BLaER1 treated with 17β-estradiol and CSF1 and Interleukin-3, amounts not matched to agents 10 nM and 100 nM (cell line): ENCODE data around the gene SMTNL2.
"Not testable (repeated sequence)": the region's sequence is repeated elsewhere in the genome, so short reads cannot be mapped to it uniquely, and the experiment has no call there.

Experiments
- H3K27ac ChIP-seq, 11 experiments: shearing (Covaris generic); formaldehyde crosslinking; 2 replicates each; pipeline ENCODE4 v1.8.1; 2022
- H3K27me3 ChIP-seq, 11 experiments: shearing (Covaris generic); formaldehyde crosslinking; 2 replicates each; pipeline ENCODE4 v1.8.1; 2022
- H3K36me3 ChIP-seq, 11 experiments: shearing (Covaris generic); formaldehyde crosslinking; 2 replicates each; pipeline ENCODE4 v1.8.1; 2022
- H3K4me1 ChIP-seq, 10 experiments: shearing (Covaris generic); formaldehyde crosslinking; 2 replicates each; pipeline ENCODE4 v1.8.1; 2022
- H3K4me2 ChIP-seq, 11 experiments: shearing (Covaris generic); formaldehyde crosslinking; 2 replicates each; pipeline ENCODE4 v1.8.1; 2022
- H3K4me3 ChIP-seq, 10 experiments: shearing (Covaris generic); formaldehyde crosslinking; 2 replicates each; pipeline ENCODE4 v1.8.1; 2022
- H3K9ac ChIP-seq, 11 experiments: shearing (Covaris generic); formaldehyde crosslinking; 2 replicates each; pipeline ENCODE4 v1.8.1; 2022
- H3K9me3 ChIP-seq, 11 experiments: shearing (Covaris generic); formaldehyde crosslinking; replicated peaks in 1 of 11; 2 replicates each; pipeline ENCODE4 v1.8.1; 2022
- H4K20me1 ChIP-seq, 11 experiments: shearing (Covaris generic); formaldehyde crosslinking; 2 replicates each; pipeline ENCODE4 v1.8.1; 2022
- Cebpa-rat ChIP-seq, 11 experiments: shearing (Covaris generic); IDR thresholded peaks; 2 replicates each; pipeline ENCODE4 v1.8.1; 2022

SMTNL2 gene

GRCh38 chr17:4588391-4588790, 4.1 kb downstream of the SMTNL2 start:
- Histone ChIP-seq H3K4me2 (peak overlapping the region; percentile 77 to 98 (median 92)), H3K9ac (peak overlapping the region; percentile 14 to 71 (median 64); a peak in 19 of 22 replicates), H3K27me3 (peaks cover 34 to 42% (median 38%) of the 10 kb centered on the region in 11 experiments), H3K36me3 (no peaks in the 10 kb centered on the region), H3K27ac (peak overlapping the region in 10 of 11 experiments; percentile 47 to 74 (median 64); a peak in 21 of 22 replicates), H3K4me1 (peaks cover 47 to 80% (median 66%) of the 10 kb centered on the region in 10 experiments), H3K9me3 (no peaks in the 10 kb centered on the region), H3K4me3 (peak overlapping the region in 9 of 10 experiments; percentile 6 to 60 (median 46); a peak in 17 of 20 replicates), H4K20me1 (peaks cover 0 to 20% (median 5%) of the 10 kb centered on the region in 11 experiments; a peak in 8 of 22 replicates)
- TF ChIP-seq Cebpa-rat (IDR thresholded peaks at IDR 0.05): no peak

GRCh38 chr17:4588898-4589625, 4.7 kb downstream of the SMTNL2 start:
- Histone ChIP-seq H3K36me3 (no peaks in the 10 kb centered on the region), H3K27ac (peak overlapping the region in 8 of 11 experiments; percentile 60 to 74 (median 66); a peak in 14 of 22 replicates), H3K4me3 (peak overlapping the region in 6 of 10 experiments; percentile 19 to 60 (median 46); a peak in 5 of 20 replicates), H3K4me1 (peaks cover 41 to 73% (median 60%) of the 10 kb centered on the region in 10 experiments), H4K20me1 (peaks cover 0 to 13% (median 2%) of the 10 kb centered on the region in 11 experiments; a peak in 8 of 22 replicates), H3K27me3 (peaks cover 27 to 35% (median 32%) of the 10 kb centered on the region in 11 experiments), H3K9ac (peak overlapping the region in 7 of 11 experiments; percentile 48 to 71 (median 66); a peak in 10 of 22 replicates), H3K9me3 (no peaks in the 10 kb centered on the region), H3K4me2 (peak overlapping the region; percentile 77 to 98 (median 92))
- TF ChIP-seq Cebpa-rat (IDR thresholded peaks at IDR 0.05): no peak

- H3K4me3 ChIP-seq, H3K9me3 ChIP-seq, H3K36me3 ChIP-seq, H3K9ac ChIP-seq, H4K20me1 ChIP-seq: not testable (repeated sequence)
- H3K4me1 ChIP-seq: peaks cover 35 to 71% (median 55%) of the 10 kb centered on the region in 10 experiments
- H3K27me3 ChIP-seq: peaks cover 17 to 25% (median 22%) of the 10 kb centered on the region in 11 experiments
- peak overlapping the region in 3 of 11 experiments; percentile 32 to 45 (median 32); a peak in 3 of 22 replicates for H3K27ac ChIP-seq
- peak overlapping the region in 9 of 11 experiments; percentile 11 to 57 (median 32); a peak in 13 of 22 replicates for H3K4me2 ChIP-seq
Observed at GRCh38 chr17:4590042-4590441, 5.7 kb downstream of the SMTNL2 start.

- Histone ChIP-seq H3K4me3 (no peak overlapping the region), H3K36me3 (no peaks in the 10 kb centered on the region), H3K4me1 (peaks cover 41 to 78% (median 62%) of the 10 kb centered on the region in 10 experiments), H4K20me1 (no peaks in the 10 kb centered on the region), H3K4me2 (peak overlapping the region; percentile 11 to 75 (median 48); a peak in 13 of 22 replicates), H3K9me3 (no peaks in the 10 kb centered on the region), H3K27me3 (peaks cover 7 to 16% (median 12%) of the 10 kb centered on the region in 11 experiments; a peak in 21 of 22 replicates), H3K27ac (no peak overlapping the region), H3K9ac (no peak overlapping the region)
- TF ChIP-seq Cebpa-rat (IDR thresholded peaks at IDR 0.05): no peak
Observed at GRCh38 chr17:4590981-4591453, 6.7 kb downstream of the SMTNL2 start.

- peak overlapping the region in 10 of 11 experiments; percentile 11 to 75 (median 48); a peak in 15 of 22 replicates for H3K4me2 ChIP-seq
- H3K27me3 ChIP-seq: peaks cover 4 to 11% (median 7%) of the 10 kb centered on the region in 11 experiments; a peak in 17 of 22 replicates
- H3K9ac ChIP-seq: 0 out of 22 replicates have a peak overlapping the region, but pooled peaks of 1 of the 11 experiments have one; percentile 37
- H3K36me3 ChIP-seq: no peaks in the 10 kb centered on the region
- no peak overlapping the region for H3K27ac ChIP-seq
- no peak overlapping the region for H3K4me3 ChIP-seq
- H4K20me1 ChIP-seq: no peaks in the 10 kb centered on the region
- H3K4me1 ChIP-seq: peaks cover 41 to 76% (median 62%) of the 10 kb centered on the region in 10 experiments
- no peak for TF ChIP-seq Cebpa-rat (IDR thresholded peaks at IDR 0.05)
- H3K9me3 ChIP-seq: no peaks in the 10 kb centered on the region
Observed at GRCh38 chr17:4591529-4591928, 7.2 kb downstream of the SMTNL2 start.

GRCh38 chr17:4592240-4593005, 8.1 kb downstream of the SMTNL2 start:
- no peaks in the 10 kb centered on the region for H3K9me3 ChIP-seq
- H3K9ac ChIP-seq: 0 out of 22 replicates have a peak overlapping the region, but pooled peaks of 1 of the 11 experiments have one; percentile 26
- no peaks in the 10 kb centered on the region for H3K36me3 ChIP-seq
- H3K4me1 ChIP-seq: peaks cover 39 to 67% (median 54%) of the 10 kb centered on the region in 10 experiments
- peak overlapping the region in 4 of 11 experiments; percentile 4 to 75 (median 60); a peak in 5 of 22 replicates for H3K4me2 ChIP-seq
- H4K20me1 ChIP-seq: no peaks in the 10 kb centered on the region
- TF ChIP-seq Cebpa-rat (IDR thresholded peaks at IDR 0.05): no peak
- H3K27ac ChIP-seq: no peak overlapping the region
- peaks cover 0 to 2% (median 0%) of the 10 kb centered on the region in 11 experiments; a peak in 5 of 22 replicates for H3K27me3 ChIP-seq
- no peak overlapping the region for H3K4me3 ChIP-seq

GRCh38 chr17:4593021-4593421, 8.7 kb downstream of the SMTNL2 start:
- Histone ChIP-seq H3K4me3 (no peak overlapping the region), H4K20me1 (no peaks in the 10 kb centered on the region), H3K36me3 (no peaks in the 10 kb centered on the region), H3K4me1 (peaks cover 33 to 61% (median 48%) of the 10 kb centered on the region in 10 experiments), H3K9ac (0 out of 22 replicates have a peak overlapping the region, but pooled peaks of 1 of the 11 experiments have one; percentile 26), H3K27ac (no peak overlapping the region), H3K9me3 (no peaks in the 10 kb centered on the region), H3K4me2 (peak overlapping the region in 1 of 11 experiments; percentile 4; a peak in 1 of 22 replicates), H3K27me3 (no peaks in the 10 kb centered on the region; a peak in 1 of 22 replicates)
- no peak for TF ChIP-seq Cebpa-rat (IDR thresholded peaks at IDR 0.05)

GRCh38 chr17:4594406-4594805, 10.1 kb downstream of the SMTNL2 start:
- Histone ChIP-seq H3K4me2 (peak overlapping the region in 8 of 11 experiments; percentile 73 to 87 (median 80); a peak in 12 of 22 replicates), H3K27me3 (no peaks in the 10 kb centered on the region; a peak in 1 of 22 replicates), H3K4me3 (no peak overlapping the region)

More at GRCh38 chr17:4594406-4594805, 10.1 kb downstream of the SMTNL2 start:
- H3K36me3 ChIP-seq: no peaks in the 10 kb centered on the region
- H3K4me1 ChIP-seq: peaks cover 22 to 48% (median 34%) of the 10 kb centered on the region in 10 experiments
- peak overlapping the region in 1 of 11 experiments; percentile 73; a peak in 2 of 22 replicates for H3K9ac ChIP-seq
- H3K27ac ChIP-seq: no peak overlapping the region
- TF ChIP-seq Cebpa-rat (IDR thresholded peaks at IDR 0.05): no peak
- H3K9me3 ChIP-seq: no peaks in the 10 kb centered on the region
- no peaks in the 10 kb centered on the region for H4K20me1 ChIP-seq
